Thoracic aorta (tissue), 2 donors: ENCODE data around the gene DNAAF5. TPM values are rescaled to one million over a fixed set of nuclear protein-coding genes. Genes with fewer than 3 reads are reported as not detected.

Experiments
- ATAC-seq: fragments of 150-250 bp; one replicate; pipeline ENCODE4 v1.8.0; 2017; ENCODE audit warnings: low read depth; ENCODE audit not compliant: insufficient number of reproducible peaks, low FRiP score
- DNase-seq: peaks from one replicate; pipeline ENCODE4 v3.0.0-alpha.2; 2020; ENCODE audit warnings: low spot score
- H3K27ac ChIP-seq, 2 donors: fragments of 200-600 bp; sonication (generic); 1 replicate in 1 of 2; 2 replicates in 1 of 2; pipeline ENCODE4 v1.5.1; 2016; ENCODE audit warnings: mild to moderate bottlenecking in 2 of 2, moderate library complexity in 2 of 2
- H3K27me3 ChIP-seq: fragments of 200-600 bp; sonication (generic); replicated peaks from 2 replicates; pipeline ENCODE4 v1.6.0; 2016; ENCODE audit warnings: mild to moderate bottlenecking; ENCODE audit not compliant: insufficient read depth
- H3K36me3 ChIP-seq: fragments of 200-600 bp; sonication (generic); one replicate; pipeline ENCODE4 v1.5.1; 2016
- H3K4me1 ChIP-seq, 2 donors: fragments of 200-600 bp; sonication (generic); 1 replicate in 1 of 2; 2 replicates in 1 of 2; pipeline versions ENCODE4 v1.5.1 to v1.6.0; 2016; ENCODE audit warnings: low read depth in 2 of 2, mild to moderate bottlenecking in 1 of 2; ENCODE audit not compliant: control insufficient read depth in 1 of 2
- H3K4me3 ChIP-seq: fragments of 200-600 bp; sonication (generic); 2 replicates; pipeline ENCODE4 v1.5.1; 2016; ENCODE audit warnings: mild to moderate bottlenecking
- H3K9me3 ChIP-seq: fragments of 200-600 bp; sonication (generic); 2 replicates; pipeline ENCODE4 v1.5.1; 2016
- CTCF ChIP-seq: fragments of 200-600 bp; sonication (generic); IDR thresholded peaks from one replicate; pipeline ENCODE4 v1.5.1; 2019; ENCODE audit warnings: antibody characterized with exemption
- total RNA-seq, 2 donors: library from RNA; depleted of rRNA; stranded (reverse); fragments of >200 nt; gene quantifications; one replicate each; pipeline versions ENCODE4 v1.1.0 to v1.2.3, GENCODE V29; 2016

The DNAAF5 gene
- total RNA-seq, 2 donors from 2014 or later, result 16.7 to 23.4 TPM

- no peaks in the 10 kb centered on the region for H3K36me3 ChIP-seq
- no peak overlapping the region for H3K4me3 ChIP-seq
- peaks cover 3% of the 10 kb centered on the region for H3K9me3 ChIP-seq
- no peak overlapping the region for H3K27ac ChIP-seq
- no peak for ATAC-seq
- no peaks in the 10 kb centered on the region for H3K4me1 ChIP-seq
- TF ChIP-seq CTCF, result no peak
- no peak for DNase-seq
- H3K27me3 ChIP-seq, result no peaks in the 10 kb centered on the region
Measured at GRCh38 chr7:701086-701671, 25.3 kb upstream of the DNAAF5 start.

GRCh38 chr7:703049-703448 is 23.4 kb upstream of the DNAAF5 start:
- DNase-seq, result no peak
- no peak for TF ChIP-seq CTCF
- no peak overlapping the region for H3K27ac ChIP-seq

GRCh38 chr7:706721-707120 is 19.8 kb upstream of the DNAAF5 start:
- H3K9me3 ChIP-seq, result peaks cover 3% of the 10 kb centered on the region
- H3K4me3 ChIP-seq, result no peak overlapping the region
- H3K27me3 ChIP-seq, result no peaks in the 10 kb centered on the region
- ATAC-seq (no peak), DNase-seq (no peak)
- H3K36me3 ChIP-seq, result no peaks in the 10 kb centered on the region
- no peak overlapping the region for H3K27ac ChIP-seq
- TF ChIP-seq CTCF, result no peak
- peaks cover 0 to 4% of the 10 kb centered on the region in 2 donors for H3K4me1 ChIP-seq

More at GRCh38 chr7:703049-703448, 23.4 kb upstream of the DNAAF5 start:
- no peaks in the 10 kb centered on the region for H3K27me3 ChIP-seq
- H3K4me3 ChIP-seq, result no peak overlapping the region
- ATAC-seq, result no peak
- peaks cover 3% of the 10 kb centered on the region for H3K9me3 ChIP-seq
- H3K4me1 ChIP-seq, result no peaks in the 10 kb centered on the region
- no peaks in the 10 kb centered on the region for H3K36me3 ChIP-seq

- H3K27me3 ChIP-seq, result no peaks in the 10 kb centered on the region
- H3K4me3 ChIP-seq, result no peak overlapping the region
- DNase-seq (no peak), ATAC-seq (no peak)
- TF ChIP-seq CTCF, result no peak
- peaks cover 3% of the 10 kb centered on the region for H3K9me3 ChIP-seq
- peaks cover 0 to 9% of the 10 kb centered on the region in 2 donors for H3K4me1 ChIP-seq
- H3K27ac ChIP-seq, result no peak overlapping the region
- no peaks in the 10 kb centered on the region for H3K36me3 ChIP-seq
Measured at GRCh38 chr7:707296-708000, 19.1 kb upstream of the DNAAF5 start.

- no peaks in the 10 kb centered on the region for H3K9me3 ChIP-seq
- H3K36me3 ChIP-seq, result no peaks in the 10 kb centered on the region
- no peaks in the 10 kb centered on the region for H3K27me3 ChIP-seq
- no peak for ATAC-seq
- H3K4me3 ChIP-seq, result no peak overlapping the region
- H3K4me1 ChIP-seq, result peaks cover 0 to 9% of the 10 kb centered on the region in 2 donors
- no peak for DNase-seq
- TF ChIP-seq CTCF, result no peak
- H3K27ac ChIP-seq, result no peak overlapping the region
Measured at GRCh38 chr7:710161-710560, 16.3 kb upstream of the DNAAF5 start.
